Measurements from ENCODE around the gene CHST15. TPM values are rescaled to one million over a fixed set of nuclear protein-coding genes. Genes with fewer than 3 reads are reported as not detected.

Gene CHST15
- total and polyA plus RNA-seq, 2 of the 13 experiments (the other 11 are each of a cell fraction or from before 2014, with no cell fraction given), result 1.4 to 94.7 TPM

- no peak for TF ChIP-seq NRL (CRISPR knock-in tag; IDR thresholded peaks at IDR 0.05; ENCODE audit: borderline replicate concordance)
- no peak for TF ChIP-seq RNF219 (CRISPR knock-in tag; IDR thresholded peaks at IDR 0.05)
- TF ChIP-seq MATR3 (CRISPR knock-in tag; IDR thresholded peaks at IDR 0.05), result no peak
- no peak for TF ChIP-seq PCBP1 (IDR thresholded peaks at IDR 0.05; ENCODE audit: borderline replicate concordance, low read depth, low read length)
- TF ChIP-seq CEBPG (CRISPR knock-in tag; IDR thresholded peaks at IDR 0.05), result peak; percentile 32; the same call in 1 of the 2 replicates
- TF ChIP-seq ZBTB44 (CRISPR knock-in tag; IDR thresholded peaks at IDR 0.05), result no peak
- TF ChIP-seq ZNF441 (CRISPR knock-in tag; IDR thresholded peaks at IDR 0.05; ENCODE audit: borderline replicate concordance), result no peak
- TF ChIP-seq SMAD1 (CRISPR knock-in tag; IDR thresholded peaks at IDR 0.05; ENCODE audit: borderline replicate concordance, low read depth), result no peak
- TF ChIP-seq ZBTB20 (CRISPR knock-in tag; IDR thresholded peaks at IDR 0.05; ENCODE audit: borderline replicate concordance, low read depth), result no peak
- TF ChIP-seq HOMEZ (CRISPR knock-in tag; IDR thresholded peaks at IDR 0.05; ENCODE audit: low read depth), result 0 out of 2 replicates have a peak, but pooled peaks have one; percentile 30
- TF ChIP-seq RFXAP (CRISPR knock-in tag; IDR thresholded peaks at IDR 0.05; ENCODE audit: borderline replicate concordance), result no peak
- no peak for TF ChIP-seq ETV5 (CRISPR knock-in tag; IDR thresholded peaks at IDR 0.05; ENCODE audit: borderline replicate concordance)
- no peak for TF ChIP-seq CTCF (CRISPR knock-in tag; IDR thresholded peaks at IDR 0.05)
- TF ChIP-seq ZNF83 (CRISPR knock-in tag; IDR thresholded peaks at IDR 0.05; ENCODE audit: borderline replicate concordance), result no peak
- no peak for TF ChIP-seq POGZ (CRISPR knock-in tag; IDR thresholded peaks at IDR 0.05)
- TF ChIP-seq ZNF629 (CRISPR knock-in tag; conservative IDR thresholded peaks at IDR 0.05), result no peak
- TF ChIP-seq HOXA5 (CRISPR knock-in tag; IDR thresholded peaks at IDR 0.05), result 0 out of 2 replicates have a peak, but pooled peaks have one; percentile 38
- TF ChIP-seq GMEB1 (CRISPR knock-in tag; IDR thresholded peaks at IDR 0.05; ENCODE audit: borderline replicate concordance), result no peak
Observed at GRCh38 chr10:124063750-124064603, 29.4 kb downstream of the CHST15 start (continued).

Measured in HepG2 (cell line).